Measurements from ENCODE around the gene OR51B2.

Gene OR51B2

DNA sequence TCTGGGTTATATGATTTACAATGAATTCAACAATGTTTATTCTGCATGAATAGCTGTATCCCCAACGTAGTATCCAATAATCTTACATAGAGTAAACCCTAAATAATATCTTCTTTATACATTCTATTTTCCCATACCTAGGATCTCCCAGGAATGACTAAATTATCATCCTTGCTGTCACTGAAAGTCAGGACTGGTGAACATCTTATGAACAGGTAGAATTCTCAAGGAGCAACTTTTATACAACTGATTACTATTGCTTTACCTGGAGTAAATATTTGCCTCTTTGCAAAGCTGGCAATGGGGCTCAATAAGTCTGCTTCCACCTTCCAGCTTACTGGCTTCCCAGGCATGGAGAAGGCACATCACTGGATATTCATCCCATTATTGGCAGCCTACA, 27.1 kb upstream of the OR51B2 start, which contains the start of gene OR51B6:
OR51B6 (plus strand) TSS at position 301 of the 400 bp plus-strand sequence; CDS start at position 301, 0 bp downstream.
- Histone ChIP-seq H3K27me3 (ENCODE audit: control insufficient read depth, insufficient read depth, low read length) (no peaks in the 10 kb centered on the region), H2AFZ (no peak within 1 kb of the TSS), H3K36me3 (ENCODE audit: control insufficient read depth, insufficient read depth, low read length) (no peaks in the 10 kb centered on the region), H3K27ac (no peak within 1 kb of the TSS), H3K4me3 (ENCODE audit: low read depth, low read length) (no peak within 1 kb of the TSS), H3K4me2 (ENCODE audit: low read length) (no peak within 1 kb of the TSS), H3K9me3 (ENCODE audit: control insufficient read depth, low read length) (no peaks in the 10 kb centered on the region), H3K4me1 (no peaks in the 10 kb centered on the region), H3K9ac (no peak within 1 kb of the TSS), H3K79me2 (no peaks in the 10 kb centered on the region)
- TF ChIP-seq, protein P1, sequence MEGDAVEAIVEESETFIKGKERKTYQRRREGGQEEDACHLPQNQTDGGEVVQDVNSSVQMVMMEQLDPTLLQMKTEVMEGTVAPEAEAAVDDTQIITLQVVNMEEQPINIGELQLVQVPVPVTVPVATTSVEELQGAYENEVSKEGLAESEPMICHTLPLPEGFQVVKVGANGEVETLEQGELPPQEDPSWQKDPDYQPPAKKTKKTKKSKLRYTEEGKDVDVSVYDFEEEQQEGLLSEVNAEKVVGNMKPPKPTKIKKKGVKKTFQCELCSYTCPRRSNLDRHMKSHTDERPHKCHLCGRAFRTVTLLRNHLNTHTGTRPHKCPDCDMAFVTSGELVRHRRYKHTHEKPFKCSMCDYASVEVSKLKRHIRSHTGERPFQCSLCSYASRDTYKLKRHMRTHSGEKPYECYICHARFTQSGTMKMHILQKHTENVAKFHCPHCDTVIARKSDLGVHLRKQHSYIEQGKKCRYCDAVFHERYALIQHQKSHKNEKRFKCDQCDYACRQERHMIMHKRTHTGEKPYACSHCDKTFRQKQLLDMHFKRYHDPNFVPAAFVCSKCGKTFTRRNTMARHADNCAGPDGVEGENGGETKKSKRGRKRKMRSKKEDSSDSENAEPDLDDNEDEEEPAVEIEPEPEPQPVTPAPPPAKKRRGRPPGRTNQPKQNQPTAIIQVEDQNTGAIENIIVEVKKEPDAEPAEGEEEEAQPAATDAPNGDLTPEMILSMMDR (IDR thresholded peaks at IDR 0.05) = no peak

DNA sequence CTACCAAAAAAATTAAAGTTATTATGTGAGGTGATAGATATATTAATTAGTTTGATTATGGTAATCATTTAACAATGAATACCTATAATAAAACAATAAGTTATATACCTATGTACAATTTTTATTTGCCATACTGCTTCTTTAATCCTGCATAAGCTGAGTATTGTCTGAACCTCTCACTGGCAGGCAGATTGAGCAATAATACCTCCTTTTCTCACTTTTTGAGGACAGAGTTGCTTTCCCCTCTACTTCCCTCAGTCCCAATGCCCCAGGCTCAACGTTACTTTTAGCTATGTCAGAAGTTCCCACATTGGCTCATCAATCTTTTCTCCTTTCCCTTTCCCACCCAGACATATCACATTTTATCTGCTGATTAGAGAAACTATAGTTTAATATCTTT, 25.5 kb upstream of the OR51B2 start:
- no peaks in the 10 kb centered on the region for H3K79me2 ChIP-seq
- no peak overlapping the region for H3K9ac ChIP-seq
- no peaks in the 10 kb centered on the region for H3K27me3 ChIP-seq (ENCODE audit: control insufficient read depth, insufficient read depth, low read length)
- no peaks in the 10 kb centered on the region for H3K4me1 ChIP-seq
- H3K4me3 ChIP-seq (ENCODE audit: low read depth, low read length) = no peak overlapping the region
- no peaks in the 10 kb centered on the region for H3K36me3 ChIP-seq (ENCODE audit: control insufficient read depth, insufficient read depth, low read length)
- H3K9me3 ChIP-seq (ENCODE audit: control insufficient read depth, low read length) = no peaks in the 10 kb centered on the region
- H3K4me2 ChIP-seq (ENCODE audit: low read length) = no peak overlapping the region
- H3K27ac ChIP-seq = no peak overlapping the region
- TF ChIP-seq, protein P1 (IDR thresholded peaks at IDR 0.05) = no peak
- no peak overlapping the region for H2AFZ ChIP-seq

- H3K4me1 ChIP-seq = no peaks in the 10 kb centered on the region
- H3K27ac ChIP-seq = no peak overlapping the region
- H3K4me3 ChIP-seq (ENCODE audit: low read depth, low read length) = no peak overlapping the region
- no peaks in the 10 kb centered on the region for H3K9me3 ChIP-seq (ENCODE audit: control insufficient read depth, low read length)
- H2AFZ ChIP-seq = no peak overlapping the region
- H3K9ac ChIP-seq = no peak overlapping the region
- H3K27me3 ChIP-seq (ENCODE audit: control insufficient read depth, insufficient read depth, low read length) = no peaks in the 10 kb centered on the region
- TF ChIP-seq, protein P1 (IDR thresholded peaks at IDR 0.05) = no peak
- H3K36me3 ChIP-seq (ENCODE audit: control insufficient read depth, insufficient read depth, low read length) = no peaks in the 10 kb centered on the region
- H3K4me2 ChIP-seq (ENCODE audit: low read length) = no peak overlapping the region
- H3K79me2 ChIP-seq = no peaks in the 10 kb centered on the region
Measured at GRCh38 chr11:5348551-5349194, 24.6 kb upstream of the OR51B2 start.

- Histone ChIP-seq H3K4me3 (ENCODE audit: low read depth, low read length) (no peak overlapping the region), H3K27ac (no peak overlapping the region), H3K79me2 (no peaks in the 10 kb centered on the region), H3K9me3 (ENCODE audit: control insufficient read depth, low read length) (no peaks in the 10 kb centered on the region), H3K4me2 (ENCODE audit: low read length) (no peak overlapping the region), H3K36me3 (ENCODE audit: control insufficient read depth, insufficient read depth, low read length) (no peaks in the 10 kb centered on the region), H3K27me3 (ENCODE audit: control insufficient read depth, insufficient read depth, low read length) (no peaks in the 10 kb centered on the region), H3K9ac (no peak overlapping the region), H3K4me1 (no peaks in the 10 kb centered on the region), H2AFZ (no peak overlapping the region)
- TF ChIP-seq, protein P1 (IDR thresholded peaks at IDR 0.05) = no peak
Measured at GRCh38 chr11:5345831-5346230, 21.7 kb upstream of the OR51B2 start.

Measured in parathyroid adenoma (tissue), 2 donors.